Measurements from ENCODE around the gene SORCS2.

SORCS2 gene

DNA sequence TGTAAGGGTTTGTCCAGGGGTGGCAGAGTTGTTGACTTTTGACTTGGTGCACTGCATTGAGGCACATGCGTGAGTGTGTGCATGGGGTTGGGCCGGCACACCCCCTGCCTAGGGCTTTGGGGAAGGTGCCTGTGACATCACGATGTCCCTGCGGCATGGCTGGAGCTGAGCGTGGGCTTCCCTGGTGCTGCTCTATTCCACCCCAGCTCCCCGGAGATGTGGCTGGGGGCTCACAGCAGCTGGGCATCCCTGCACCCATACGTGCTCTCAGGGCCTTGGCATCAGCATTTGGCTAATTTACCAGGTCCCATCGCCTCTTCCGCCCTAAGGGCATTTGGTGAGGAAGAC lies 236.7 kb downstream of the SORCS2 start:
- DNase-seq (ENCODE audit: low read depth): no peak

GRCh38 chr4:7429601-7430078 lies 237.3 kb downstream of the SORCS2 start:
- no peak for DNase-seq (ENCODE audit: low read depth)

DNA sequence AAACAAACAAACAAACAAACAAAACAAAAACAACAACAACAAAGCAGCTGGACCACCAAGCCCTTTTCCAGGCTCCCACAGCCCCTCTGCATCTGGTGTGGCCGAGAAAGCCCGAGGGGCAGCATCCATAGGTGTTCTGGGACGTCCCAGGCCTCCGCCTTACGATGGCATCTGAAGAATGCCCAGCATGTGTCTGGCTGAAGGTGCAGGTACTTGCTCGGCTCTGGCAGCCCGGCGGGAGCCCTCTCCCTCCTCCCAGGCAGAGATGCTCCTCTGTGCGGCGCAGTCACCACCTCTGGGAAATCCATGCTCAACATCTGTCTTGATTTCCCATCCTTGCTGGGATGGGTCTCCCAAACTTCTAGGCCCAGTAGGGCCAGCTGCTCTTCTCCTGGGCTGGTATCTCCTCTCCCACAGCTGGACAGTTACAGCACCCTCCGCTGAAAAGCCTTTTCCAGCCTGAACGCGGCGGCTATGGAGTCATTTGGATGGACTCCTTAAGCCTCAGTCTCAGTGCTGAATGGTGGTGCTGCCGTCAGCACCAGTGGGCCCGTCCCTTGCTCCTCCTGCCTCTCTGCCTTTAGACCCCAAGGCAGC lies 238.1 kb downstream of the SORCS2 start:
- DNase-seq (ENCODE audit: low read depth): no peak

DNA sequence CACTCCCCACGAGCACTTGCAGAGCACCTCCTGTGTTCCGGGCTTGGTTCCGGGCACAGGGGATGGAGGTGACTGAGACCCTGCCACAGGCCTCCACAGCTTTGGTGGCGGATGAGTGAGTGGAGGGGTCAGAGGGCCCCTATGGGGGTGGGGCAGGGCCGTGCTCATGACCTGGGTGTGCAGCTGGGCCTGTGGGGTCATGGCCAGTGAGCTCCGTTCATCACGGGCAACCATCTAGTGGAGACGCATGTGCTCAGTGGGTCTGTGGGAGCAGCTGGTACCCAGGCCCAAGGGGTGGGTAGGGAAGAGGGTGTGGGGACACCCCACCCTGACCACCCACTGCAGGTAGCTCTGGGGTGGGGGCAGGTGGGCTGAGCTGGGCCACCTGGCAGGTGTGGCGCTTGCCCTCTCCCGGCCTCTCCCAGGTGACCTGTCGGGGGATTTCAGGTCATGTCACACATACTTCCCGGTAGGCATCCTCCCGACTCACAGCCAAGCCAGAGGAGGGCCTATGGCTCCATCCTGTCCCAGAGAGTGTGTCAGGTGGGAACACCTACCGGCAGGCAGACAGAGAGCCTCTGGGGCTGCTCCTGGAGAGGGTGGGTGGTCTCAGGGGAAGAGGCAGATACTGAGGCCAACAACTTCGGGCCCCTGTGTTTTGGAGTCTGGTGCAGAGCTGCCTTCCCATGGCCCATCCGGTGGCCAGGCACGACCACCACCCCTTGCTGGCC lies 238.8 kb downstream of the SORCS2 start:
- no peak for DNase-seq (ENCODE audit: low read depth)

- no peak for DNase-seq (ENCODE audit: low read depth)
Observed at GRCh38 chr4:7431696-7432530, 239.6 kb downstream of the SORCS2 start.

GRCh38 chr4:7432531-7433375 lies 240.4 kb downstream of the SORCS2 start:
- DNase-seq (ENCODE audit: low read depth): no peak

DNA sequence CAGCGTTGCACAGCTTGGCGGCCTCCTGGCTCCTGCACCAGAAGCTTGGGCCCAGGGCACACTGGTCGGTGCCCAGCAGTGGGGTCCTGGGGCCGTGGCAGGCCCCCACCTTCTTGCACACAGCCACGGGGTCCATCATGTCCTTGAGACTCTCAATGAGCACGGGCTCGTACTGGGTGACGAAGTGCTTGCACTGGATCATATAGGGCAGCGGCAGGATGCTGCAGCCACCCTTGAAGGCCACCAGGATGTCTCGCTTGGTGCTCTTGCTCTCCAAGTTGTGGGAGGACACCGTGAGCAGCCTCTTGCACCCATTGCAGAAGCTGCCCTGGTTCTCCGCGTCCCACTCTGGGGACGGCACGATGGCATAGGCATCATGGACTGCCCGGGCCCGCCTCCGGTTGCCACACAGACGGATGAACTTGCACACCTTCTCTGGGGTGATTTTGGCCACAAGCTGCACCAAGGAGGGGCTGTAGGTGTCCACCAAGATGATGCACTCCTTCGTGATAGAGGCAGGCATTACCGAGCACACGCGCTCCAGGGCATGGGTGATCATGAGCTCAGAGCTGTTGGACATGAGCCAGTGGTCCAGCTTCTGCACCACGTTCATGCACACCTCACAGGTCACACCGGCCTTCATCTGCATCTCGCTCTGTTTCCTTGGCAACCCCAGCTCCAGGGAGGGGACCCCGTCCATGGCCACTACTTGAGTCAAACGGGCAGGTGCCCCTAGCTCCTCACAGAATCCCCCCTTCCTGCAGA lies 241.2 kb downstream of the SORCS2 start:
- no peak for DNase-seq (ENCODE audit: low read depth)

GRCh38 chr4:7434141-7434765 lies 241.9 kb downstream of the SORCS2 start:
- no peak for DNase-seq (ENCODE audit: low read depth)

DNA sequence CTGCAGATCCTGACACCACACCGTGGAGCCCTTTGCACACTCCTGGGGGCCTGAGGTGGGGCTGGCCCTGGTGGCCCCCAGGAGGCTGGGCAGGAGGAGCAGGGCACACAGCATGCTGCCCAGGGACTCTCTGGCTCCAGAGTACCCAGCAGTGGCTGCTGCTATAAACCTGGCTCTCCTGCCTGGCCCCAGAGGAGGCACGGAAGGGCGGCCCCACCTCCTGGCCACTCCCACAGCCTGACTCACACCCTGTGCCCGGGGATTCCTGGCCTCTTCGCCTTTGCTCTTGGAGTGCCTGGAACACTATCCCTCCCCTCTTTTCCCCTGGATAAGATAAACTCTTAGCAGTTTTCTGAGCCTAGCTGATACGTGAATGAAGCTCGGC lies 242.4 kb downstream of the SORCS2 start, which contains the start of gene PSAPL1:
Gene PSAPL1, minus strand, starts transcription at position 165 of the 385 bp plus-strand sequence. Its CDS starts 51 bp downstream, at position 114.
- DNase-seq (ENCODE audit: low read depth): no peak

GRCh38 chr4:7435471-7436061 lies 243.2 kb downstream of the SORCS2 start:
- no peak for DNase-seq (ENCODE audit: low read depth)

DNA sequence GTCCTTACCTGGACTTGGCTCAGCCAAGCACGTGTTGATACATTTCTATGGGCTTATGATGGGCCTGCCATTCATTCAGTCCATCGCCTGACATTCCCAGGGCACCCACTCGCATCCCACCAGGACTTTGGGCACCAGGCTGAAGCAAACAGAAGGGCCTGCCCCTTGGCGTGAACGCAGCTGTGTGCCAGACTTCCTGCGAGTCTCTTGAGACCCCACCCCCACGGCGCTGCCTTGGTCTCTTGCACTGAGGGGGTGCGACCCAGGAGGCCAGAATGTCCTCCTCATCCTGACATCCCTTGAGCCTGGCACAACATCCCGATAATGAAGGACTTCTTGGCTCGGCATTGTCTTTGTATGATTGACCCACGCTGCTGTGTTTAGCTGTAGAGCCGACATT lies 243.9 kb downstream of the SORCS2 start:
- no peak for DNase-seq (ENCODE audit: low read depth)

DNA sequence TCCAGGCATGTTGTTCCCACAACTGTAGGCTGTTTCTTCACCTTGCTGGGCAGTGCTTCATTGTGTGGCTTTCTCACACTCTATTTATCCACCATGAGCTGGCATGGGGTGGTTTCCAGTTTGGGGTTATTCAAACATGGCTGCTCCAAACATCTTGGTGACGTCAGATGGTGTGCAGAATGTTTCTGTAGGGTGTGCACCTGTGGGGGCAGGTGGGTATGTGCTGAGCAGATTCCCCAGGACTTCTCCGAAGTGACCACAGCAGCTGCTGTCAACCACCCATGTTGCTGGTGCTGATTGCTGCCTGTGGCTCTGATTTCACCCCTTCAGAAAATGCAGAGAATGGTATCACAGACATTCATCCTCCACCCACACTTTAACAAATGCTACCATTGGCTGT lies 247.4 kb downstream of the SORCS2 start:
- DNase-seq (ENCODE audit: low read depth): no peak

DNA sequence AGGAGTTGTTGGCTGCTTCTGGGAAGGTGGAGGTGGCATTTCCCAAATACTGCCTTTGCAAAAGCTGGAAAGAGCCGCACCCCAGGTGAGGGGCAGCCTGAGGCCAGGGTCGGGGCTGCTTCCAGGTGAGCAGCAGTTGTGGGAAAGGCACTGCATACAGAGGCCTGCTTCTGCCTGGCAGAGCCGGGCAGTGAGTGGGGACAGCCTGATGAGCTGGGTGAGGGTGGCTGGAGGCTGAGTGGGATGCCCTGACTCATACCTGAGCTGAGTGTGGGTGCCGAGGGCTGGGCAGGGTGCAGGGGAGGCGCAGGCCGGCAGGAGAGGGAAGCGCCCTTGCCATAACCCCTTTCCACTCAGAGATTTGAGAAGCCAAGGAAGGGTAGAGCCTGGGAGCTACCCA lies 248.9 kb downstream of the SORCS2 start:
- DNase-seq (ENCODE audit: low read depth): no peak

- DNase-seq (ENCODE audit: low read depth): no peak
Observed at GRCh38 chr4:7442574-7443162, 250.3 kb downstream of the SORCS2 start.

DNA sequence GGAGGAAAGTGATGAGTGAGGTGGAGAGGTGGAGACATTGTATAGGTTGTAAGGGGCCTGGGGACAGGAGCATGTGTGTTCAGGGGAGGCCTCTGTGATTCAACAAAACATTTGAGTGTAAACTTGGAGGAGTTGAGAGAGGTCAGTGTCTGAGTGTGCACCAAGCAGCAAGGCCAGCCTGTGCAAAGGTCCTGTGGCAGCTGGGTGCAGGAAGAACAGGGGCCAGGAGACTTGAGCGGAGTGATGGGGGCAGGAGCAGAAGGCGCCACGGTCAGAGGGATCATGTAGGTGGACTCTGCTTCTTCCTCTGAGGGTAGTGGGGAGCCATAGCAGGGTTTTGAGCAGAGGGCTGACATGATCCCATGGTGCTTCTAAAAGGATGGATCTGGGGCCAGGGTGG lies 252.0 kb downstream of the SORCS2 start:
- no peak for DNase-seq (ENCODE audit: low read depth)

- DNase-seq (ENCODE audit: low read depth): no peak
Observed at GRCh38 chr4:7444731-7445130, 252.4 kb downstream of the SORCS2 start.

DNA sequence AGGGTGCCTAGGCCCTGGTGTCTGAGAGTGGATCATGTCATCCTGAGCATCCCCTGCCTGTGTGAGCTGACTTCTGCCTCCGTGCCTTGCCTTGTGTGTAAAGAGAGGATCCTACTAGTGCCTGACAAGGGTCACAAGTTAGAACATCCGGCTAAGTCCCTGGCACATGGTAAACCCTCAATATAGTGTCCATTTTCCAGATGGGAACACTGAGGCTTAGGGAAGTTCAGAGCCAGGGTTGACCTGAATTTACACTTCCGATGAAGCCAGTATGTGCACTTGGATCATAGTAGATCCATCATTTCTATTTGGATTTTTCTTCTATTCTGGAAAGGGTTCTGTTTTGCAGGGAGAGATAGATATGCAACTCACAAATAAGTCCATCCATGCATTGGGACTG lies 254.9 kb downstream of the SORCS2 start:
- no peak for DNase-seq (ENCODE audit: low read depth)

DNA sequence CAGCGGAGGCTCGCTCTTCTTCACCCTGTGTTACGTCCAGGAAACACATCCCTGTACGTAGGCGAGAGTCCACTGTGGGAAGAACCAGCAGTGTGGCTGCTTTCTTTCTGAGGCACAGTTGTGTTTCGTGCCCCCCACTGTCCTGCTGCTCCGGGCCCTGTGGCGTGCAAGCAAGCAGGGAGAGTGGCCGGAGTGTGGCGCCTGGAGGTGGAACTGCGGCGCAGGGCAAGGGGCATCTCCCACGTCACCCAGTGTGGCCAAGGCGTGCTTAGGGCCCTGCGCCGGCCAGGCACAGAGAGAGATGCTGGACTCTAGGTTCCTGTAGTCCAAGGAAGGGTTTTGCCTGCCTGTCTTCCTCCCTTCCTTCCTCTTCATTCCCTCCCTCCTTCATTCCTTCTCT lies 255.7 kb downstream of the SORCS2 start:
- DNase-seq (ENCODE audit: low read depth): no peak

DNA sequence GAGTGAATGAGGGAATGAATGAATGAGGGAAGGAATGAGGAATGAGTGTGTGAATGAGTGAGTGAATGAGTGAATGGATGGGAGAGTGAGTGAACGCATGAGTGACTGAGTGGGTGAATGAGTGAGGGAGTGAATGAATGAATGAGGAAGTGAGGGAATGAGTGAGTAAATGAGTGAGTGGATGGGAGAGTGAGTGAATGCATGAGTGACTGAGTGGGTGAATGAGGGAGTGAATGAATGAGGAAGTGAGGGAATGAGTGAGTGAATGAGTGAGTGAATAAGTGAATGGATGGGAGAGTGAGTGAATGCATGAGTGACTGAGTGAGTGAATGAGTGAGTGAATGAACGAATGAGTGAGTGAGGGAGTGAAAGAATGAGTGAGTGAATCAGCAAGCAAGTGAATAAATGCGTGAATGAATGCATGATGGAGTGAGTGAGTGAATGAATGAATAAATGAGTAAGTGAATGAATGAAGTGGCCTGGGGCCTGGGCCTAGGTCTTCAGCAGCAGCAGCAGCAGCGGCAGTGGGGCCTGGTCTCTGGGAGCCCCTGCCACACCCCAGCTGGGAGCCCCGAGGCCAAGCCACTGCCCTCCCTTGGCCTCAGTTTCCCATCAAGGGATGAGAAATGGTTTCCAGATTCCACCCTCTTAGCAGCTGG lies 258.6 kb downstream of the SORCS2 start:
- no peak for DNase-seq (ENCODE audit: low read depth)

DNA sequence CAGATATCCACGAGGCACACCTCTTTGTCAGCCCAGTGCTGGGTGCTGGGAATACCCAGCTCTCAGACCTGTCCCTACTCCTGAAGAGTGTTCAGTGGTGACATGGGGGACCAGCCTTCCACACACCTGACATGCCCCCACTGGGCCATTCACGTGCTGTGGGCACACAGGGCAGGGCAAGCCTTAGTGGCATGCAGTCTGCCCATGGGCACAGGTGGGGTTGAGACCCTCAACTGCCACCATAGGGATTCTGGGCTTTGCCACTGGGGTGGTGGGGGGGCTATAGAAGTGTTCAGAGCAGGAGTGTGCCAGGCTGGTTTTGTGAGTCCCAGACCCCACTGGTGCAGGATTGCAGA lies 259.1 kb downstream of the SORCS2 start:
- DNase-seq (ENCODE audit: low read depth): no peak
